K562 (cell line): Measurements from ENCODE around the gene LASP1. TPM values are rescaled to one million over a fixed set of nuclear protein-coding genes. Genes with fewer than 3 reads are reported as not detected.

Experiments
- ARNT ChIP-seq, 2 experiments: fragments of 450-650 bp; IDR thresholded peaks; 2 replicates each; pipeline ENCODE4 v1.6.1; 2016; ENCODE audit warnings: mild to moderate bottlenecking in 1 of 2
- DPF2 ChIP-seq: fragments of 450-650 bp; IDR thresholded peaks from 2 replicates; pipeline ENCODE4 v1.6.1; 2016
- ERF ChIP-seq: fragments of 450-650 bp; formaldehyde crosslinking; IDR thresholded peaks from 2 replicates; pipeline ENCODE4 v1.4.0; 2020; ENCODE audit warnings: mild to moderate bottlenecking, mixed read lengths
- EWSR1 ChIP-seq: fragments of 450-650 bp; IDR thresholded peaks from 2 replicates; pipeline ENCODE4 v1.6.1; 2018; ENCODE audit warnings: borderline replicate concordance, mild to moderate bottlenecking, low read depth, moderate library complexity; ENCODE audit not compliant: partially characterized antibody
- FIP1L1 ChIP-seq: fragments of 200-400 bp; formaldehyde crosslinking; IDR thresholded peaks from 2 replicates; pipeline ENCODE4 v1.6.1; 2018; ENCODE audit warnings: mild to moderate bottlenecking, low read depth, low read length; ENCODE audit not compliant: poor library complexity, severe bottlenecking
- MCM5 ChIP-seq: fragments of 450-650 bp; IDR thresholded peaks from 2 replicates; pipeline ENCODE4 v1.6.1; 2016; ENCODE audit warnings: low read depth
- PHB2 ChIP-seq: fragments of 450-650 bp; IDR thresholded peaks from 2 replicates; pipeline ENCODE4 v1.6.1; 2017; ENCODE audit warnings: low read depth
- PTBP1 ChIP-seq: fragments of 200-400 bp; formaldehyde crosslinking; IDR thresholded peaks from 2 replicates; pipeline ENCODE4 v1.6.1; 2017; ENCODE audit warnings: low read depth, low read length
- STAG1 ChIP-seq: sonication (generic); formaldehyde crosslinking; IDR thresholded peaks from 2 replicates; pipeline ENCODE4 v1.5.0; 2020; ENCODE audit warnings: missing genetic modification reagents, borderline replicate concordance
- XRCC5 ChIP-seq: fragments of 200-400 bp; formaldehyde crosslinking; IDR thresholded peaks from 2 replicates; pipeline ENCODE4 v1.6.1; 2017; ENCODE audit warnings: low read depth, mild to moderate bottlenecking, low read length
- ZNF217 ChIP-seq: sonication (generic); formaldehyde crosslinking; IDR thresholded peaks from 2 replicates; pipeline ENCODE4 v1.8.0; 2022; ENCODE audit warnings: mild to moderate bottlenecking, missing genetic modification reagents
- ZNF253 ChIP-seq: fragments of 250-450 bp; sonication (Bioruptor Pico); conservative IDR thresholded peaks from 2 replicates; pipeline ENCODE4 v1.6.1; 2021; ENCODE audit warnings: mild to moderate bottlenecking
- polyA plus RNA-seq, 8 experiments: library from polyadenylated mRNA; depleted of rRNA in 4 of 8; stranded (reverse) in 5 of 8; unstranded in 3 of 8; fragments of >200 nt; fragmentation: Nextera tagmentation in 2 of 8; fragmentation: Illumina TruSeq in 1 of 8; extraction: Ambion mirVana in 2 of 8; extraction: Trizol in 1 of 8; gene quantifications; 2 replicates each; pipeline versions ENCODE4 v1.2.1 to v1.2.3, GENCODE V29; 2011 to 2014; ENCODE audit warnings: inconsistent platforms in 1 of 8, missing spikeins in 1 of 8
- total RNA-seq, 7 experiments: library from RNA; depleted of rRNA in 6 of 7; stranded (reverse); fragments of >200 nt in 6 of 7; fragmentation: Illumina TruSeq in 2 of 7; extraction: Trizol in 2 of 7; gene quantifications; 2 replicates each; pipeline versions ENCODE4 v1.2.1 to v1.2.3, GENCODE V29; 2011 to 2021; ENCODE audit warnings: low replicate concordance in 1 of 7
- TF ChIP-seq, protein P1 (sequence below), 2 experiments: fragments of 450-650 bp; IDR thresholded peaks; 2 replicates each; pipeline ENCODE4 v1.6.1; 2018; ENCODE audit warnings: mild to moderate bottlenecking in 2 of 2, low read depth in 1 of 2; ENCODE audit not compliant: partially characterized antibody in 2 of 2
- TF ChIP-seq, protein P2 (sequence below): fragments of 250-450 bp; sonication (Bioruptor Pico); IDR thresholded peaks from 2 replicates; pipeline ENCODE4 v1.8.0; 2021; ENCODE audit warnings: moderate library complexity, mild to moderate bottlenecking, inconsistent platforms
- TF ChIP-seq, protein P3 (sequence below): fragments of 250-450 bp; sonication (Bioruptor Pico); IDR thresholded peaks from 2 replicates; pipeline ENCODE4 v1.8.0; 2022; ENCODE audit warnings: moderate library complexity, mild to moderate bottlenecking, inconsistent platforms
- TF ChIP-seq, protein P4 (sequence below): sonication (generic); formaldehyde crosslinking; IDR thresholded peaks from 2 replicates; pipeline ENCODE4 v1.8.0; 2023; ENCODE audit warnings: mild to moderate bottlenecking, missing genetic modification reagents

The LASP1 gene
- total and polyA plus RNA-seq, 9 of the 15 experiments (the other 6 are each of a cell fraction or from before 2014, with no cell fraction given), result 23.0 to 125 (median 55.3) TPM

DNA sequence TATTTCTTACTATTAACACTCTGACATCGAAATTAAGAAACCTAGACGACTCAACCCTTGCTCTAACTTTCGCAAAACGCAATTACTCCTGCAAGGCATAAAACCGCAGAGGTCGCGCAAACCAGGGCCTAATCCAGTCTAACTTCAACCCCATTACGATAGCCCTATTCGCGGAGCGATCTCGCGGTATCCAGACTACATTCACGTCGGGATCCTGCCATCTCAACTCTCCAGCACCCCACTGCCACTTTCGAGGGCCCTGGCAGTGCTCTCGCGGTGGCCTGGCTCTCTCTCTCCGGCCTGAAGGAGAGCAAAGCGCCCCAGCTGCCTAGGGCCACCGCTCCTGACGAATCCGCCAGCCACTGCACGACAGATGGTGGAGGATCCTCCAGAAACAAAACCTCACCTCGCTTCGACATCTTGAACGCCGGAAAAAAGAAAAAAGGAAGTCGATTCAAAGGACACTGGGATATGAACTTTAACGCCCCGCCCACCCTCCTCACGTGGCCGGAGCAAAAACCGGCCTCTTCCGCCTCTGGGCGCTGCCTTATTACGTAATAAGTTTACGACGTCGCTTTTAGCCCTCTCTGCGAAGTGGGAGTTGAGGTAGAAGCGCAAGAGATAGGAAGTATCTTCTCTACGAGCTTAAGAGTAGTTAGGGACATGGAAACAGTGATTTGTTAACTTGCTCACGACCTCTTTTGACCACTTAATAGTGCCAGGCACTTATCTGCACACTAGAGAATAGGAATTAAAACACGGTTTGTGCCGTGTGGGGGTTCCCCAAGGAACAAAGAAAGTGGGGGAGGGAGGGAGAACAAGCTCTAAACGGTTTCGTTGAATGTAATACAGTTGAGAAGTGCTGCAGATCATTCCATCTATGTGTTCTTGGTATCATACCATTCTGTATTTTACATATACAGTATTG lies 16.3 kb upstream of the LASP1 start, which contains the start of gene RPL23 (continued):
- TF ChIP-seq, protein P1, sequence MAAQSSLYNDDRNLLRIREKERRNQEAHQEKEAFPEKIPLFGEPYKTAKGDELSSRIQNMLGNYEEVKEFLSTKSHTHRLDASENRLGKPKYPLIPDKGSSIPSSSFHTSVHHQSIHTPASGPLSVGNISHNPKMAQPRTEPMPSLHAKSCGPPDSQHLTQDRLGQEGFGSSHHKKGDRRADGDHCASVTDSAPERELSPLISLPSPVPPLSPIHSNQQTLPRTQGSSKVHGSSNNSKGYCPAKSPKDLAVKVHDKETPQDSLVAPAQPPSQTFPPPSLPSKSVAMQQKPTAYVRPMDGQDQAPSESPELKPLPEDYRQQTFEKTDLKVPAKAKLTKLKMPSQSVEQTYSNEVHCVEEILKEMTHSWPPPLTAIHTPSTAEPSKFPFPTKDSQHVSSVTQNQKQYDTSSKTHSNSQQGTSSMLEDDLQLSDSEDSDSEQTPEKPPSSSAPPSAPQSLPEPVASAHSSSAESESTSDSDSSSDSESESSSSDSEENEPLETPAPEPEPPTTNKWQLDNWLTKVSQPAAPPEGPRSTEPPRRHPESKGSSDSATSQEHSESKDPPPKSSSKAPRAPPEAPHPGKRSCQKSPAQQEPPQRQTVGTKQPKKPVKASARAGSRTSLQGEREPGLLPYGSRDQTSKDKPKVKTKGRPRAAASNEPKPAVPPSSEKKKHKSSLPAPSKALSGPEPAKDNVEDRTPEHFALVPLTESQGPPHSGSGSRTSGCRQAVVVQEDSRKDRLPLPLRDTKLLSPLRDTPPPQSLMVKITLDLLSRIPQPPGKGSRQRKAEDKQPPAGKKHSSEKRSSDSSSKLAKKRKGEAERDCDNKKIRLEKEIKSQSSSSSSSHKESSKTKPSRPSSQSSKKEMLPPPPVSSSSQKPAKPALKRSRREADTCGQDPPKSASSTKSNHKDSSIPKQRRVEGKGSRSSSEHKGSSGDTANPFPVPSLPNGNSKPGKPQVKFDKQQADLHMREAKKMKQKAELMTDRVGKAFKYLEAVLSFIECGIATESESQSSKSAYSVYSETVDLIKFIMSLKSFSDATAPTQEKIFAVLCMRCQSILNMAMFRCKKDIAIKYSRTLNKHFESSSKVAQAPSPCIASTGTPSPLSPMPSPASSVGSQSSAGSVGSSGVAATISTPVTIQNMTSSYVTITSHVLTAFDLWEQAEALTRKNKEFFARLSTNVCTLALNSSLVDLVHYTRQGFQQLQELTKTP (IDR thresholded peaks at IDR 0.05; ENCODE audit: low read depth in 1 of 2, partially characterized antibody in 2 of 2), result peak in 1 of 2 experiments; percentile 15
- no peak for TF ChIP-seq PHB2
- no peak for TF ChIP-seq MCM5
- peak in 1 of 2 experiments; percentile 75; a peak in 3 of 4 replicates for TF ChIP-seq ARNT (IDR thresholded peaks at IDR 0.05)
- peak; percentile 68 for TF ChIP-seq DPF2
- TF ChIP-seq STAG1, result no peak
- TF ChIP-seq, protein P2, sequence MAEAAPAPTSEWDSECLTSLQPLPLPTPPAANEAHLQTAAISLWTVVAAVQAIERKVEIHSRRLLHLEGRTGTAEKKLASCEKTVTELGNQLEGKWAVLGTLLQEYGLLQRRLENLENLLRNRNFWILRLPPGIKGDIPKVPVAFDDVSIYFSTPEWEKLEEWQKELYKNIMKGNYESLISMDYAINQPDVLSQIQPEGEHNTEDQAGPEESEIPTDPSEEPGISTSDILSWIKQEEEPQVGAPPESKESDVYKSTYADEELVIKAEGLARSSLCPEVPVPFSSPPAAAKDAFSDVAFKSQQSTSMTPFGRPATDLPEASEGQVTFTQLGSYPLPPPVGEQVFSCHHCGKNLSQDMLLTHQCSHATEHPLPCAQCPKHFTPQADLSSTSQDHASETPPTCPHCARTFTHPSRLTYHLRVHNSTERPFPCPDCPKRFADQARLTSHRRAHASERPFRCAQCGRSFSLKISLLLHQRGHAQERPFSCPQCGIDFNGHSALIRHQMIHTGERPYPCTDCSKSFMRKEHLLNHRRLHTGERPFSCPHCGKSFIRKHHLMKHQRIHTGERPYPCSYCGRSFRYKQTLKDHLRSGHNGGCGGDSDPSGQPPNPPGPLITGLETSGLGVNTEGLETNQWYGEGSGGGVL, result no peak
- TF ChIP-seq EWSR1, result no peak
- TF ChIP-seq, protein P3, sequence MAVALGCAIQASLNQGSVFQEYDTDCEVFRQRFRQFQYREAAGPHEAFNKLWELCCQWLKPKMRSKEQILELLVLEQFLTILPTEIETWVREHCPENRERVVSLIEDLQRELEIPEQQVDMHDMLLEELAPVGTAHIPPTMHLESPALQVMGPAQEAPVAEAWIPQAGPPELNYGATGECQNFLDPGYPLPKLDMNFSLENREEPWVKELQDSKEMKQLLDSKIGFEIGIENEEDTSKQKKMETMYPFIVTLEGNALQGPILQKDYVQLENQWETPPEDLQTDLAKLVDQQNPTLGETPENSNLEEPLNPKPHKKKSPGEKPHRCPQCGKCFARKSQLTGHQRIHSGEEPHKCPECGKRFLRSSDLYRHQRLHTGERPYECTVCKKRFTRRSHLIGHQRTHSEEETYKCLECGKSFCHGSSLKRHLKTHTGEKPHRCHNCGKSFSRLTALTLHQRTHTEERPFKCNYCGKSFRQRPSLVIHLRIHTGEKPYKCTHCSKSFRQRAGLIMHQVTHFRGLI (CRISPR knock-in tag), result no peak
- no peak for TF ChIP-seq FIP1L1
- no peak for TF ChIP-seq ZNF253 (CRISPR knock-in tag)
- TF ChIP-seq ZNF217 (CRISPR knock-in tag), result no peak
- no peak for TF ChIP-seq PTBP1
- TF ChIP-seq ERF (CRISPR knock-in tag), result no peak
- TF ChIP-seq, protein P4, sequence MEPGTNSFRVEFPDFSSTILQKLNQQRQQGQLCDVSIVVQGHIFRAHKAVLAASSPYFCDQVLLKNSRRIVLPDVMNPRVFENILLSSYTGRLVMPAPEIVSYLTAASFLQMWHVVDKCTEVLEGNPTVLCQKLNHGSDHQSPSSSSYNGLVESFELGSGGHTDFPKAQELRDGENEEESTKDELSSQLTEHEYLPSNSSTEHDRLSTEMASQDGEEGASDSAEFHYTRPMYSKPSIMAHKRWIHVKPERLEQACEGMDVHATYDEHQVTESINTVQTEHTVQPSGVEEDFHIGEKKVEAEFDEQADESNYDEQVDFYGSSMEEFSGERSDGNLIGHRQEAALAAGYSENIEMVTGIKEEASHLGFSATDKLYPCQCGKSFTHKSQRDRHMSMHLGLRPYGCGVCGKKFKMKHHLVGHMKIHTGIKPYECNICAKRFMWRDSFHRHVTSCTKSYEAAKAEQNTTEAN, result no peak
- TF ChIP-seq XRCC5, result 0 out of 2 replicates have a peak, but pooled peaks have one; percentile 23
